ENCODE data around the gene TMEFF1. TPM values are rescaled to one million over a fixed set of nuclear protein-coding genes. Genes with fewer than 3 reads are reported as not detected.

The TMEFF1 gene
- total and polyA plus RNA-seq, 10 of the 15 experiments (the other 5 are each of a cell fraction or from before 2014, with no cell fraction given) = 0.03 to 0.55 (median 0.11) TPM; not detected in 3

GRCh38 chr9:100425758-100426157, 47.2 kb upstream of the TMEFF1 start:
- intact Hi-C loops (cut with micrococcal nuclease; ENCODE audit: unreplicated experiment) = loop anchor here (5.0 kb wide), 1 partner anchor 73 kb away; the partner anchor contains the start of gene TEX10
- FAIRE-seq = no peak

More at GRCh38 chr9:100425758-100426157, 47.2 kb upstream of the TMEFF1 start:
- in situ Hi-C loops (cut with MboI) = no loop called here
- no TSS peak for BruUV-seq (replicated peaks)
- Histone ChIP-seq H3K27ac (ENCODE audit: control insufficient read depth, insufficient read depth) (no peak overlapping the region), H3K79me2 (ENCODE audit: control insufficient read depth, insufficient read depth, low read length) (peaks cover 5% of the 10 kb centered on the region), H3K4me3 (no peak overlapping the region), H2AFZ (ENCODE audit: control insufficient read depth, low read depth, low read length) (no peak overlapping the region), H3K4me1 (ENCODE audit: control insufficient read depth, insufficient read depth, low read length) (peaks cover 12% of the 10 kb centered on the region), H3K4me2 (ENCODE audit: control insufficient read depth, insufficient read depth) (no peak overlapping the region), H3K9me3 (replicated peaks; ENCODE audit: control insufficient read depth, insufficient read depth, low read length) (no peaks in the 10 kb centered on the region), H3K9ac (ENCODE audit: control insufficient read depth, insufficient read depth, low read length) (no peak overlapping the region), H3K36me3 (ENCODE audit: control insufficient read depth in 2 of 2, insufficient read depth in 2 of 2, low read length in 1 of 2) (no peaks in the 10 kb centered on the region), H3K27me3 (replicated peaks in 1 of 2; ENCODE audit: control insufficient read depth in 2 of 2, insufficient read depth in 2 of 2, low read length in 1 of 2) (no peaks in the 10 kb centered on the region), H4K20me1 (ENCODE audit: control insufficient read depth, insufficient read depth) (no peaks in the 10 kb centered on the region)
- RAD21 ChIA-PET (ENCODE audit: unreplicated experiment) = no interaction called here
- DNase-seq (ENCODE audit: low read depth, low spot score) (no peak), ATAC-seq (no peak)
- SMC1A ChIA-PET (ENCODE audit: uncharacterized antibody, unreplicated experiment) = interaction anchor here (0.7 kb wide), 1 partner anchor 652 kb away, joined by 3 read pairs; no protein-coding TSS in a partner anchor
- TF ChIP-seq JUNB (IDR thresholded peaks at IDR 0.05) = no peak
- TF ChIP-seq E4F1 (IDR thresholded peaks at IDR 0.05; ENCODE audit: borderline replicate concordance, partially characterized antibody) = no peak
- TF ChIP-seq USF1 (IDR thresholded peaks at IDR 0.05; ENCODE audit: borderline replicate concordance, extremely low read length, insufficient read depth, low read depth, low read length) = no peak
- no peak for TF ChIP-seq BRCA1 (IDR thresholded peaks at IDR 0.05; ENCODE audit: low read depth, low read length)
- no peak for TF ChIP-seq RBBP5 (conservative IDR thresholded peaks at IDR 0.05)
- TF ChIP-seq SPI1 (IDR thresholded peaks at IDR 0.05; ENCODE audit: borderline replicate concordance, insufficient read depth, low read depth, low read length) = no peak
- no peak for TF ChIP-seq GATAD2B (conservative IDR thresholded peaks at IDR 0.05; ENCODE audit: low read depth)
- CTCF ChIA-PET = interaction anchor here (0.6 to 3.7 kb wide), 5 partner anchors 12 to 1728 kb away, joined by 3 to 19 read pairs (median 3); partner anchors contain the start of gene TEX10
- POLR2A ChIA-PET = no interaction called here
- WGBS (ENCODE audit: insufficient coverage, insufficient replicate concordance, low lambda C conversion rate, missing lambda C conversion rate) = 27% methylated on average over 1 of the region's 1 CpG

Measured in GM12878 (cell line).